Stimulated activated CD4-positive, alpha-beta T cell treated with anti-CD3 and anti-CD28 coated beads, TNF-alpha, amount 100 ng/mL, for 48 hours (primary cell): ENCODE data around the gene ZNF575.

ENCODE experiments used
- DNase-seq, 3 donors: peaks; one replicate each; pipeline ENCODE4 v3.0.0-alpha.2; 2020; ENCODE audit warnings: low read depth in 3 of 3

The ZNF575 gene

GRCh38 chr19:43574424-43575155, 41.6 kb downstream of the ZNF575 start:
- no peak for DNase-seq

- DNase-seq: peak; percentile 92 to 97 (median 95)
Measured at GRCh38 chr19:43575156-43575950, 42.4 kb downstream of the ZNF575 start, which contains the start of the genes PINLYP and XRCC1. Gene PINLYP (plus strand): TSS chr19:43575801. CDS start chr19:43577192, 1,391 bp downstream. Gene XRCC1 (minus strand): TSS chr19:43575527. CDS start chr19:43575458, 69 bp downstream.

GRCh38 chr19:43575955-43576878, 43.2 kb downstream of the ZNF575 start:
- no peak for DNase-seq

GRCh38 chr19:43578787-43579186, 45.8 kb downstream of the ZNF575 start:
- DNase-seq: no peak

- DNase-seq: no peak
Measured at GRCh38 chr19:43581467-43581866, 48.5 kb downstream of the ZNF575 start.

GRCh38 chr19:43582495-43582894, 49.5 kb downstream of the ZNF575 start:
- DNase-seq: no peak

- DNase-seq: no peak
Measured at GRCh38 chr19:43584484-43584883, 51.5 kb downstream of the ZNF575 start.
